IMR-90 (cell line): ENCODE results near the gene COL6A3. TPM values are rescaled to one million over a fixed set of nuclear protein-coding genes. Genes with fewer than 3 reads are reported as not detected.

Source experiments
- ATAC-seq: fragments of 200-7000 bp; cut with Tn5 transposase; 2 replicates; pipeline ENCODE4 v1.9.1; 2020; ENCODE audit warnings: low read depth, mild to moderate bottlenecking, moderate library complexity
- BruUV-seq: library from RNA; stranded (reverse); fragments of 400-500 nt; replicated peaks from 2 replicates; lab custom pipeline; 2021; lab: Mats Ljungman, UMichigan
- CTCF ChIA-PET: fragments of 300-600 bp; formaldehyde crosslinking; extraction: SDS; loops from one replicate; lab custom pipeline; 2021; ENCODE audit warnings: antibody characterized with exemption; lab: Yijun Ruan, JAX
- POLR2A ChIA-PET: fragments of 300-600 bp; sonication (Branson Sonifier 250); formaldehyde crosslinking; loops from one replicate; lab custom pipeline; 2022; ENCODE audit warnings: antibody characterized with exemption; ENCODE audit not compliant: unreplicated experiment; lab: Charles Lee
- DNase-seq: peaks from one replicate; pipeline ENCODE4 v3.0.0; 2013
- H2AFZ ChIP-seq: replicated peaks from 2 replicates; pipeline ENCODE3; 2013; ENCODE audit warnings: low read length, mild to moderate bottlenecking; ENCODE audit not compliant: poor library complexity
- H2AK5ac ChIP-seq: 2 replicates; pipeline ENCODE4 v1.6.1; 2013; ENCODE audit warnings: low read depth, low read length, inconsistent platforms
- H2AK9ac ChIP-seq: replicated peaks from 2 replicates; pipeline ENCODE3; 2013; ENCODE audit warnings: mild to moderate bottlenecking, low read depth, low read length, moderate library complexity; ENCODE audit not compliant: poor library complexity
- H2BK120ac ChIP-seq: 2 replicates; pipeline ENCODE4 v1.6.1; 2013; ENCODE audit warnings: low read depth, low read length, inconsistent platforms
- H2BK15ac ChIP-seq: 3 replicates; pipeline ENCODE4 v1.6.1; 2013; ENCODE audit warnings: low read depth, low read length, inconsistent platforms
- H2BK20ac ChIP-seq: 2 replicates; pipeline ENCODE4 v1.6.1; 2013; ENCODE audit warnings: low read depth, mild to moderate bottlenecking, inconsistent platforms, low read length, moderate library complexity
- H2BK5ac ChIP-seq: 2 replicates; pipeline ENCODE4 v1.6.1; 2013; ENCODE audit warnings: mild to moderate bottlenecking, low read depth, low read length, inconsistent platforms; ENCODE audit not compliant: poor library complexity, severe bottlenecking
- H3K14ac ChIP-seq: replicated peaks from 2 replicates; pipeline ENCODE4 v1.6.1; 2013; ENCODE audit warnings: low read depth, low read length, inconsistent platforms
- H3K18ac ChIP-seq: 2 replicates; pipeline ENCODE4 v1.6.1; 2013; ENCODE audit warnings: low read depth, low read length, control low read depth
- H3K23ac ChIP-seq: 2 replicates; pipeline ENCODE4 v1.6.1; 2013; ENCODE audit warnings: low read depth, low read length, inconsistent platforms
- H3K27ac ChIP-seq: 2 replicates; pipeline ENCODE4 v1.5.1; 2013; ENCODE audit warnings: mild to moderate bottlenecking, control low read depth, low read length; ENCODE audit not compliant: insufficient read depth
- H3K27me3 ChIP-seq: 2 replicates; pipeline ENCODE4 v1.6.1; 2013; ENCODE audit warnings: low read length; ENCODE audit not compliant: control insufficient read depth, insufficient read depth
- H3K36me3 ChIP-seq: 2 replicates; pipeline ENCODE4 v1.6.1; 2013; ENCODE audit warnings: low read length, mixed read lengths; ENCODE audit not compliant: control insufficient read depth, insufficient read depth
- H3K4ac ChIP-seq: 2 replicates; pipeline ENCODE4 v1.6.1; 2013; ENCODE audit warnings: low read depth, low read length, inconsistent platforms
- H3K4me1 ChIP-seq: 2 replicates; pipeline ENCODE4 v1.6.1; 2013; ENCODE audit warnings: low read length, mixed read lengths; ENCODE audit not compliant: control insufficient read depth, insufficient read depth
- H3K4me2 ChIP-seq: 2 replicates; pipeline ENCODE4 v1.6.1; 2013; ENCODE audit warnings: low read depth, mild to moderate bottlenecking, control low read depth, low read length, moderate library complexity
- H3K4me3 ChIP-seq: 2 replicates; pipeline ENCODE4 v1.5.1; 2013; ENCODE audit warnings: low read depth, mild to moderate bottlenecking, control low read depth, low read length, moderate library complexity; ENCODE audit not compliant: insufficient read depth
- H3K56ac ChIP-seq: 2 replicates; pipeline ENCODE4 v1.6.1; 2013; ENCODE audit warnings: low read length, inconsistent platforms; ENCODE audit not compliant: insufficient read depth; ENCODE audit errors: extremely low read depth
- H3K79me1 ChIP-seq, 2 experiments: 2 replicates each; pipeline ENCODE4 v1.6.1; 2013; ENCODE audit warnings: low read length in 2 of 2, inconsistent platforms in 1 of 2, low read depth in 1 of 2
- H3K9ac ChIP-seq: 2 replicates; pipeline ENCODE4 v1.6.1; 2013; ENCODE audit warnings: low read depth, low read length, control low read depth
- H3K9me1 ChIP-seq: 2 replicates; pipeline ENCODE4 v1.6.1; 2013; ENCODE audit warnings: low read length, inconsistent platforms; ENCODE audit not compliant: insufficient read depth
- H3K9me3 ChIP-seq: 2 replicates; pipeline ENCODE4 v1.6.1; 2013; ENCODE audit warnings: low read length; ENCODE audit not compliant: control insufficient read depth, insufficient read depth
- H4K20me1 ChIP-seq: 2 replicates; pipeline ENCODE4 v1.6.1; 2013; ENCODE audit warnings: low read length, inconsistent platforms; ENCODE audit not compliant: insufficient read depth
- H4K5ac ChIP-seq: 2 replicates; pipeline ENCODE4 v1.6.1; 2013; ENCODE audit warnings: mild to moderate bottlenecking, low read depth, low read length, control low read depth
- H4K8ac ChIP-seq, 2 experiments: 2 replicates each; pipeline ENCODE4 v1.6.1; 2013; ENCODE audit warnings: low read depth in 2 of 2, low read length in 2 of 2, control low read depth in 1 of 2, inconsistent platforms in 1 of 2
- H4K91ac ChIP-seq: 2 replicates; pipeline ENCODE4 v1.6.1; 2013; ENCODE audit warnings: low read depth, low read length, inconsistent platforms; ENCODE audit not compliant: insufficient read depth
- BHLHE40 ChIP-seq: fragments of 150-350 bp; IDR thresholded peaks from 2 replicates; pipeline ENCODE4 v1.6.1; 2016; ENCODE audit warnings: mild to moderate bottlenecking, low read depth, low read length
- CEBPB ChIP-seq: IDR thresholded peaks from 2 replicates; pipeline ENCODE4 v1.6.1; 2012; ENCODE audit warnings: low read depth, low read length, improper control_type of control experiment
- CHD1 ChIP-seq: IDR thresholded peaks from 2 replicates; pipeline ENCODE4 v1.6.1; 2012; ENCODE audit warnings: low read depth, low read length, improper control_type of control experiment
- FOS ChIP-seq: fragments of 150-350 bp; IDR thresholded peaks from 2 replicates; pipeline ENCODE4 v1.6.1; 2016; ENCODE audit warnings: low read depth, low read length
- MAFK ChIP-seq: IDR thresholded peaks from 2 replicates; pipeline ENCODE4 v1.6.1; 2012; ENCODE audit warnings: low read depth, low read length, improper control_type of control experiment
- MAZ ChIP-seq: IDR thresholded peaks from 2 replicates; pipeline ENCODE4 v1.6.1; 2012; ENCODE audit warnings: low read depth, mild to moderate bottlenecking, low read length, improper control_type of control experiment, moderate library complexity, borderline replicate concordance
- MXI1 ChIP-seq: IDR thresholded peaks from 2 replicates; pipeline ENCODE4 v1.6.1; 2012; ENCODE audit warnings: low read depth, mild to moderate bottlenecking, low read length, moderate library complexity, borderline replicate concordance
- NFE2L2 ChIP-seq: fragments of 150-350 bp; IDR thresholded peaks from 2 replicates; pipeline ENCODE4 v1.6.1; 2016; ENCODE audit warnings: low read depth, mild to moderate bottlenecking, low read length
- POLR2A ChIP-seq: IDR thresholded peaks from 2 replicates; pipeline ENCODE4 v1.6.1; 2012; ENCODE audit warnings: mild to moderate bottlenecking, low read depth, low read length
- RAD21 ChIP-seq: IDR thresholded peaks from 2 replicates; pipeline ENCODE4 v1.6.1; 2012; ENCODE audit warnings: low read length, improper control_type of control experiment
- RCOR1 ChIP-seq: IDR thresholded peaks from 2 replicates; pipeline ENCODE4 v1.6.1; 2012; ENCODE audit warnings: mild to moderate bottlenecking, low read length, improper control_type of control experiment; ENCODE audit not compliant: insufficient replicate concordance
- RFX5 ChIP-seq: IDR thresholded peaks from 2 replicates; pipeline ENCODE4 v1.8.0; 2012; ENCODE audit warnings: low read depth, mild to moderate bottlenecking, low read length, moderate library complexity
- SMC3 ChIP-seq: fragments of 150-350 bp; IDR thresholded peaks from 2 replicates; pipeline ENCODE4 v1.6.1; 2016; ENCODE audit warnings: low read depth, mild to moderate bottlenecking, antibody characterized with exemption, low read length, moderate library complexity
- WGBS, 2 experiments: methylation state at CpG; one replicate each; pipeline versions ENCODE4 v1.1.5 to v1.1.7; 2013; ENCODE audit warnings: missing lambda C conversion rate in 2 of 2; ENCODE audit not compliant: insufficient read length in 1 of 2; ENCODE audit errors: extremely low coverage in 2 of 2; 5-methylcytosine and 5-hydroxymethylcytosine counted together
- dilution Hi-C: fragments of 300-500 bp; cut with HindIII; formaldehyde crosslinking; loops from one replicate; pipeline ENCODE4 v1.14.3; 2018; ENCODE audit warnings: low sequenced_read_pairs; ENCODE audit not compliant: unreplicated experiment
- in situ Hi-C: fragments of 300-500 bp; cut with MboI; formaldehyde crosslinking; loops from 3 replicates; pipeline ENCODE4 v1.14.3; 2019; ENCODE audit warnings: low sequenced_read_pairs, inconsistent platforms, mixed read lengths
- intact Hi-C: fragments of 100-400 bp; cut with micrococcal nuclease; formaldehyde crosslinking; loops from 2 replicates; pipeline ENCODE4 v1.10.0; 2022
- polyA plus RNA-seq, 3 experiments: library from polyadenylated mRNA; depleted of rRNA; stranded (reverse); fragments of >200 nt; gene quantifications; 2 replicates each; pipeline ENCODE4 v1.2.3, GENCODE V29; 2012; ENCODE audit warnings: low replicate concordance in 1 of 3
- total RNA-seq: library from RNA; depleted of rRNA; stranded (reverse); fragments of >200 nt; gene quantifications from 2 replicates; pipeline ENCODE4 v1.2.3, GENCODE V29; 2012
- TF ChIP-seq, protein P1 (sequence below): conservative IDR thresholded peaks from 2 replicates; pipeline ENCODE4 v1.5.1; 2012; ENCODE audit warnings: mild to moderate bottlenecking, low read depth, low read length, improper control_type of control experiment
- TF ChIP-seq, protein P2 (sequence below): fragments of 150-350 bp; IDR thresholded peaks from 2 replicates; pipeline ENCODE4 v1.6.1; 2017; ENCODE audit warnings: mild to moderate bottlenecking, antibody characterized with exemption, low read length, low read depth
- TF ChIP-seq, protein P3 (sequence below): fragments of 150-350 bp; IDR thresholded peaks from 2 replicates; pipeline ENCODE4 v1.6.1; 2016; ENCODE audit warnings: low read depth, mild to moderate bottlenecking, low read length, moderate library complexity, borderline replicate concordance

The COL6A3 gene
- total and polyA plus RNA-seq, 2 of the 4 experiments (the other 2 are of a cell fraction) = 964 to 1,855 TPM

DNA sequence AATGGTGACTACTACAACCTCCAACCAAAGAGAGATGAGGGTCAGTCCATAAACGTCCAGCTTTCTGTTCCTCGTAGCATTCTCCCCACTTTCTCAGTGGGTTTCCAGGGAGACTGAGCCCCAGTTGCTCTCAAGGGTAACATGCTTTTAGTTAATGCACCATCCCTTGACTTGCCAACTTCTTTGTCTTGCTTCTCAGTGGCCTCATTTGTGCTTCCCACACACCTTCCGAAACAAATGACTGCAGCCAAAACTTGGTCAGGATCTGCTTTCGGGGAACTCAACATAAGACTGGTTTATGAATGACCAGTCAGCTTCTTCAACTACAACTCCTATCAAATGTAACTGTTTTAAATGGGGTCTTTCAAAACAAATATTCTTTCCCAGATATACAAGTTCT lies 94.1 kb downstream of the COL6A3 start:
- TF ChIP-seq NFE2L2 (no peak), CHD1 (no peak), MAFK (no peak), RFX5 (no peak), MAZ (no peak), CEBPB (no peak), RAD21 (no peak), MXI1 (no peak), SMC3 (no peak), BHLHE40 (no peak), POLR2A (no peak), FOS (no peak), RCOR1 (no peak)
- TF ChIP-seq, protein P1, sequence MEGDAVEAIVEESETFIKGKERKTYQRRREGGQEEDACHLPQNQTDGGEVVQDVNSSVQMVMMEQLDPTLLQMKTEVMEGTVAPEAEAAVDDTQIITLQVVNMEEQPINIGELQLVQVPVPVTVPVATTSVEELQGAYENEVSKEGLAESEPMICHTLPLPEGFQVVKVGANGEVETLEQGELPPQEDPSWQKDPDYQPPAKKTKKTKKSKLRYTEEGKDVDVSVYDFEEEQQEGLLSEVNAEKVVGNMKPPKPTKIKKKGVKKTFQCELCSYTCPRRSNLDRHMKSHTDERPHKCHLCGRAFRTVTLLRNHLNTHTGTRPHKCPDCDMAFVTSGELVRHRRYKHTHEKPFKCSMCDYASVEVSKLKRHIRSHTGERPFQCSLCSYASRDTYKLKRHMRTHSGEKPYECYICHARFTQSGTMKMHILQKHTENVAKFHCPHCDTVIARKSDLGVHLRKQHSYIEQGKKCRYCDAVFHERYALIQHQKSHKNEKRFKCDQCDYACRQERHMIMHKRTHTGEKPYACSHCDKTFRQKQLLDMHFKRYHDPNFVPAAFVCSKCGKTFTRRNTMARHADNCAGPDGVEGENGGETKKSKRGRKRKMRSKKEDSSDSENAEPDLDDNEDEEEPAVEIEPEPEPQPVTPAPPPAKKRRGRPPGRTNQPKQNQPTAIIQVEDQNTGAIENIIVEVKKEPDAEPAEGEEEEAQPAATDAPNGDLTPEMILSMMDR = no peak
- TF ChIP-seq, protein P2, sequence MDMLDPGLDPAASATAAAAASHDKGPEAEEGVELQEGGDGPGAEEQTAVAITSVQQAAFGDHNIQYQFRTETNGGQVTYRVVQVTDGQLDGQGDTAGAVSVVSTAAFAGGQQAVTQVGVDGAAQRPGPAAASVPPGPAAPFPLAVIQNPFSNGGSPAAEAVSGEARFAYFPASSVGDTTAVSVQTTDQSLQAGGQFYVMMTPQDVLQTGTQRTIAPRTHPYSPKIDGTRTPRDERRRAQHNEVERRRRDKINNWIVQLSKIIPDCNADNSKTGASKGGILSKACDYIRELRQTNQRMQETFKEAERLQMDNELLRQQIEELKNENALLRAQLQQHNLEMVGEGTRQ = no peak
- TF ChIP-seq, protein P3, sequence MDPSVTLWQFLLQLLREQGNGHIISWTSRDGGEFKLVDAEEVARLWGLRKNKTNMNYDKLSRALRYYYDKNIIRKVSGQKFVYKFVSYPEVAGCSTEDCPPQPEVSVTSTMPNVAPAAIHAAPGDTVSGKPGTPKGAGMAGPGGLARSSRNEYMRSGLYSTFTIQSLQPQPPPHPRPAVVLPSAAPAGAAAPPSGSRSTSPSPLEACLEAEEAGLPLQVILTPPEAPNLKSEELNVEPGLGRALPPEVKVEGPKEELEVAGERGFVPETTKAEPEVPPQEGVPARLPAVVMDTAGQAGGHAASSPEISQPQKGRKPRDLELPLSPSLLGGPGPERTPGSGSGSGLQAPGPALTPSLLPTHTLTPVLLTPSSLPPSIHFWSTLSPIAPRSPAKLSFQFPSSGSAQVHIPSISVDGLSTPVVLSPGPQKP = no peak
- Histone ChIP-seq H3K79me1 (peaks cover 5 to 42% of the 10 kb centered on the region in 2 experiments; a peak in 2 of 4 replicates), H3K14ac (peak overlapping the region; percentile 75; the same call in 1 of the 2 replicates), H2BK20ac (peak overlapping the region; percentile 63), H2AFZ (no peak overlapping the region), H3K18ac (peak overlapping the region; percentile 73), H2BK5ac (peak overlapping the region; percentile 77), H4K8ac (peak overlapping the region; percentile 72 to 84; a peak in 3 of 4 replicates), H2BK120ac (peak overlapping the region; percentile 76), H3K56ac (no peak overlapping the region), H4K20me1 (peaks cover 4% of the 10 kb centered on the region), H3K27ac (peak overlapping the region; percentile 65; the same call in 1 of the 2 replicates), H3K4me1 (peaks cover 24% of the 10 kb centered on the region), H3K4me3 (no peak overlapping the region), H3K9me1 (peaks cover 30% of the 10 kb centered on the region), H3K4me2 (no peak overlapping the region), H3K4ac (peak overlapping the region; percentile 52), H2AK9ac (no peak overlapping the region), H3K9ac (no peak overlapping the region), H3K36me3 (peaks cover 32% of the 10 kb centered on the region), H4K91ac (peak overlapping the region; percentile 76), H3K27me3 (no peaks in the 10 kb centered on the region), H4K5ac (peak overlapping the region; percentile 20), H2BK15ac (peak overlapping the region; percentile 18; the same call in 1 of the 3 replicates), H3K23ac (peak overlapping the region; percentile 32; the same call in 1 of the 2 replicates), H2AK5ac (peak overlapping the region; percentile 27), H3K9me3 (no peaks in the 10 kb centered on the region)
- no peak for DNase-seq
- CTCF ChIA-PET = no interaction called here
- BruUV-seq = no TSS peak
- ATAC-seq = no peak
- 93% methylated on average over 2 of the region's 4 CpGs; no CpG with 5 or more reads in 1 of the 2 experiments for WGBS, 2 experiments
- POLR2A ChIA-PET = no interaction called here
- in situ Hi-C loops = loop anchor here (10.0 kb wide), 1 partner anchor 155 kb away; no protein-coding TSS in a partner anchor
- intact Hi-C loops = loop anchor here (2.0 to 10.0 kb wide), 2 partner anchors 155 to 225 kb away; no protein-coding TSS in a partner anchor
- dilution Hi-C loops = no loop called here
